ENCODE data around the gene TMEM63C.

Gene TMEM63C

GRCh38 chr14:77186911-77187648 is 5.5 kb downstream of the TMEM63C start:
- no peak for TF ChIP-seq TAF1 (IDR thresholded peaks at IDR 0.05; ENCODE audit: borderline replicate concordance, low read depth, low read length)
- TF ChIP-seq POLR2AphosphoS5 (IDR thresholded peaks at IDR 0.05; ENCODE audit: low read depth, low read length): no peak
- no peak for TF ChIP-seq POLR2A (IDR thresholded peaks at IDR 0.05; ENCODE audit: low read depth, low read length)
- FAIRE-seq (no peak), DNase-seq (ENCODE audit: insufficient read length) (no peak)

- no peak for DNase-seq (ENCODE audit: insufficient read length)
- FAIRE-seq: no peak
- TF ChIP-seq POLR2AphosphoS5 (IDR thresholded peaks at IDR 0.05; ENCODE audit: low read depth, low read length) (no peak), POLR2A (IDR thresholded peaks at IDR 0.05; ENCODE audit: low read depth, low read length) (no peak), TAF1 (IDR thresholded peaks at IDR 0.05; ENCODE audit: borderline replicate concordance, low read depth, low read length) (no peak)
These were observed 6.0 kb downstream of the TMEM63C start for GRCh38 chr14:77187649-77188012.

GRCh38 chr14:77189479-77189878 is 7.9 kb downstream of the TMEM63C start:
- no peak for FAIRE-seq
- TF ChIP-seq POLR2AphosphoS5 (IDR thresholded peaks at IDR 0.05; ENCODE audit: low read depth, low read length): no peak
- no peak for TF ChIP-seq POLR2A (IDR thresholded peaks at IDR 0.05; ENCODE audit: low read depth, low read length)
- TF ChIP-seq TAF1 (IDR thresholded peaks at IDR 0.05; ENCODE audit: borderline replicate concordance, low read depth, low read length): no peak
- no peak for DNase-seq (ENCODE audit: insufficient read length)

- FAIRE-seq: no peak
- no peak for TF ChIP-seq POLR2AphosphoS5 (IDR thresholded peaks at IDR 0.05; ENCODE audit: low read depth, low read length)
- no peak for TF ChIP-seq TAF1 (IDR thresholded peaks at IDR 0.05; ENCODE audit: borderline replicate concordance, low read depth, low read length)
- TF ChIP-seq POLR2A (IDR thresholded peaks at IDR 0.05; ENCODE audit: low read depth, low read length): no peak
These were observed 9.4 kb downstream of the TMEM63C start for GRCh38 chr14:77190977-77191376.

GRCh38 chr14:77194706-77195105 is 13.1 kb downstream of the TMEM63C start:
- FAIRE-seq (no peak), DNase-seq (ENCODE audit: insufficient read length) (no peak)
- no peak for TF ChIP-seq POLR2AphosphoS5 (IDR thresholded peaks at IDR 0.05; ENCODE audit: low read depth, low read length)
- TF ChIP-seq TAF1 (IDR thresholded peaks at IDR 0.05; ENCODE audit: borderline replicate concordance, low read depth, low read length): no peak
- no peak for TF ChIP-seq POLR2A (IDR thresholded peaks at IDR 0.05; ENCODE audit: low read depth, low read length)

More at GRCh38 chr14:77190977-77191376, 9.4 kb downstream of the TMEM63C start:
- no peak for DNase-seq (ENCODE audit: insufficient read length)

- DNase-seq (ENCODE audit: insufficient read length): no peak
- no peak for TF ChIP-seq POLR2A (IDR thresholded peaks at IDR 0.05; ENCODE audit: low read depth, low read length)
- no peak for TF ChIP-seq POLR2AphosphoS5 (IDR thresholded peaks at IDR 0.05; ENCODE audit: low read depth, low read length)
- TF ChIP-seq TAF1 (IDR thresholded peaks at IDR 0.05; ENCODE audit: borderline replicate concordance, low read depth, low read length): no peak
- FAIRE-seq: no peak
These were observed 14.2 kb downstream of the TMEM63C start for GRCh38 chr14:77195766-77196165.

GRCh38 chr14:77197988-77198387 is 16.4 kb downstream of the TMEM63C start:
- DNase-seq (ENCODE audit: insufficient read length) (no peak), FAIRE-seq (no peak)
- TF ChIP-seq POLR2AphosphoS5 (IDR thresholded peaks at IDR 0.05; ENCODE audit: low read depth, low read length) (no peak), TAF1 (IDR thresholded peaks at IDR 0.05; ENCODE audit: borderline replicate concordance, low read depth, low read length) (no peak), POLR2A (IDR thresholded peaks at IDR 0.05; ENCODE audit: low read depth, low read length) (no peak)

GRCh38 chr14:77198561-77198960 is 17.0 kb downstream of the TMEM63C start:
- FAIRE-seq: no peak
- DNase-seq (ENCODE audit: insufficient read length): no peak
- TF ChIP-seq TAF1 (IDR thresholded peaks at IDR 0.05; ENCODE audit: borderline replicate concordance, low read depth, low read length) (no peak), POLR2AphosphoS5 (IDR thresholded peaks at IDR 0.05; ENCODE audit: low read depth, low read length) (no peak), POLR2A (IDR thresholded peaks at IDR 0.05; ENCODE audit: low read depth, low read length) (no peak)

GRCh38 chr14:77199590-77199989 is 18.0 kb downstream of the TMEM63C start:
- FAIRE-seq (no peak), DNase-seq (ENCODE audit: insufficient read length) (no peak)
- TF ChIP-seq POLR2AphosphoS5 (IDR thresholded peaks at IDR 0.05; ENCODE audit: low read depth, low read length) (no peak), TAF1 (IDR thresholded peaks at IDR 0.05; ENCODE audit: borderline replicate concordance, low read depth, low read length) (no peak), POLR2A (IDR thresholded peaks at IDR 0.05; ENCODE audit: low read depth, low read length) (no peak)

GRCh38 chr14:77200406-77200985 is 18.9 kb downstream of the TMEM63C start:
- FAIRE-seq: no peak
- no peak for TF ChIP-seq POLR2A (IDR thresholded peaks at IDR 0.05; ENCODE audit: low read depth, low read length)
- TF ChIP-seq TAF1 (IDR thresholded peaks at IDR 0.05; ENCODE audit: borderline replicate concordance, low read depth, low read length): no peak
- TF ChIP-seq POLR2AphosphoS5 (IDR thresholded peaks at IDR 0.05; ENCODE audit: low read depth, low read length): no peak
- DNase-seq (ENCODE audit: insufficient read length): no peak

GRCh38 chr14:77201696-77202095 is 20.1 kb downstream of the TMEM63C start:
- DNase-seq (ENCODE audit: insufficient read length): no peak
- FAIRE-seq: no peak

More at GRCh38 chr14:77201696-77202095, 20.1 kb downstream of the TMEM63C start:
- TF ChIP-seq POLR2AphosphoS5 (IDR thresholded peaks at IDR 0.05; ENCODE audit: low read depth, low read length) (no peak), TAF1 (IDR thresholded peaks at IDR 0.05; ENCODE audit: borderline replicate concordance, low read depth, low read length) (no peak), POLR2A (IDR thresholded peaks at IDR 0.05; ENCODE audit: low read depth, low read length) (no peak)
